Measurements from ENCODE around the gene CIDEA.

Gene CIDEA

GRCh38 chr18:12302391-12303147 lies 48.4 kb downstream of the CIDEA start:
- DNase-seq = no peak

GRCh38 chr18:12304351-12305210 lies 50.4 kb downstream of the CIDEA start:
- no peak for DNase-seq

- no peak for DNase-seq
Measured at GRCh38 chr18:12305211-12305610, 51.0 kb downstream of the CIDEA start.

GRCh38 chr18:12305930-12306629 lies 51.9 kb downstream of the CIDEA start:
- no peak for DNase-seq

- DNase-seq = peak in 1 of 2 donors; percentile 12
Measured at GRCh38 chr18:12306752-12307700, 52.9 kb downstream of the CIDEA start.

- peak; percentile 21 to 53 for DNase-seq
Measured at GRCh38 chr18:12307701-12308385, 53.7 kb downstream of the CIDEA start, which contains the start of gene TUBB6. Gene TUBB6 (plus strand): TSS chr18:12308241. CDS start chr18:12308293, 52 bp downstream.

- DNase-seq = peak; percentile 23 to 45
Measured at GRCh38 chr18:12308386-12309100, 54.4 kb downstream of the CIDEA start.

- no peak for DNase-seq
Measured at GRCh38 chr18:12309683-12310198, 55.6 kb downstream of the CIDEA start.

GRCh38 chr18:12310762-12311161 lies 56.6 kb downstream of the CIDEA start:
- DNase-seq = no peak

GRCh38 chr18:12312976-12313375 lies 58.8 kb downstream of the CIDEA start:
- no peak for DNase-seq

GRCh38 chr18:12313530-12314245 lies 59.5 kb downstream of the CIDEA start:
- no peak for DNase-seq

- DNase-seq = no peak
Measured at GRCh38 chr18:12314591-12315305, 60.6 kb downstream of the CIDEA start.

GRCh38 chr18:12315490-12315889 lies 61.3 kb downstream of the CIDEA start:
- no peak for DNase-seq

- DNase-seq = no peak
Measured at GRCh38 chr18:12315911-12316310, 61.8 kb downstream of the CIDEA start.

- DNase-seq = no peak
Measured at GRCh38 chr18:12317664-12318333, 63.6 kb downstream of the CIDEA start.

- no peak for DNase-seq
Measured at GRCh38 chr18:12318334-12318697, 64.2 kb downstream of the CIDEA start.

- DNase-seq = no peak
Measured at GRCh38 chr18:12318857-12319256, 64.7 kb downstream of the CIDEA start.

GRCh38 chr18:12321333-12321732 lies 67.2 kb downstream of the CIDEA start:
- no peak for DNase-seq

All from stimulated activated CD4-positive, alpha-beta T cell treated with anti-CD3 and anti-CD28 coated beads, Interleukin-2, amount 100 ng/mL, for 24 hours (primary cell).